HepG2 (cell line): ENCODE results near the gene PSMD8.

Experiments used
- CTCF ChIP-seq: sonication (generic); formaldehyde crosslinking; IDR thresholded peaks from 2 replicates; pipeline ENCODE4 v1.5.0; 2020; ENCODE audit warnings: mild to moderate bottlenecking, missing genetic modification reagents, moderate library complexity
- EP300 ChIP-seq, 3 experiments: sonication (generic) in 1 of 3; formaldehyde crosslinking in 1 of 3; IDR thresholded peaks; 2 replicates each; pipeline versions ENCODE4 v1.5.1 to v1.6.1; 2011 to 2020; ENCODE audit warnings: low read depth in 2 of 3, low read length in 2 of 3, borderline replicate concordance in 1 of 3, improper control_type of control experiment in 1 of 3, mild to moderate bottlenecking in 1 of 3, missing genetic modification reagents in 1 of 3, moderate library complexity in 1 of 3
- TAF1 ChIP-seq: sonication (generic); formaldehyde crosslinking; IDR thresholded peaks from 2 replicates; pipeline ENCODE4 v1.4.0; 2020; ENCODE audit warnings: missing genetic modification reagents

GRCh38 chr19:38386300-38386970 is 12.1 kb downstream of the PSMD8 start:
- TF ChIP-seq CTCF (CRISPR knock-in tag) (no peak), TAF1 (CRISPR knock-in tag) (no peak), EP300 (IDR thresholded peaks at IDR 0.05; ENCODE audit: low read depth in 2 of 2, low read length in 2 of 2) (no peak), EP300 (CRISPR knock-in tag; IDR thresholded peaks at IDR 0.05; ENCODE audit: borderline replicate concordance) (no peak)
